GM23248 (cell line): ENCODE results near the gene HECTD4. TPM values are rescaled to one million over a fixed set of nuclear protein-coding genes. Genes with fewer than 3 reads are reported as not detected.

ENCODE experiments used
- DNase-seq: peaks from one replicate; pipeline ENCODE4 v3.0.0-alpha.2; 2015
- H2AFZ ChIP-seq: fragments of 200-600 bp; sonication (generic); 2 replicates; pipeline ENCODE4 v1.6.1; 2016; ENCODE audit warnings: antibody characterized with exemption
- H3F3A ChIP-seq: fragments of 200-600 bp; sonication (generic); 2 replicates; pipeline ENCODE4 v1.6.1; 2016; ENCODE audit warnings: mild to moderate bottlenecking, antibody characterized with exemption, mixed run types; ENCODE audit not compliant: insufficient read depth
- H3K27ac ChIP-seq: fragments of 200-600 bp; sonication (generic); 2 replicates; pipeline ENCODE4 v1.5.1; 2016; ENCODE audit warnings: mild to moderate bottlenecking
- H3K27me3 ChIP-seq: fragments of 200-600 bp; sonication (generic); replicated peaks from 2 replicates; pipeline ENCODE4 v1.6.1; 2016; ENCODE audit warnings: mild to moderate bottlenecking; ENCODE audit not compliant: insufficient read depth
- H3K36me3 ChIP-seq: fragments of 200-600 bp; sonication (generic); 2 replicates; pipeline ENCODE4 v1.6.1; 2016; ENCODE audit warnings: low read depth, mild to moderate bottlenecking
- H3K4me1 ChIP-seq: fragments of 200-600 bp; sonication (generic); 2 replicates; pipeline ENCODE4 v1.6.1; 2016; ENCODE audit warnings: mild to moderate bottlenecking; ENCODE audit not compliant: insufficient read depth
- H3K4me2 ChIP-seq: fragments of 200-600 bp; sonication (generic); one replicate; pipeline ENCODE4 v1.6.1; 2016; ENCODE audit warnings: mild to moderate bottlenecking; ENCODE audit not compliant: unreplicated experiment
- H3K4me3 ChIP-seq: fragments of 200-600 bp; sonication (generic); 2 replicates; pipeline ENCODE4 v1.5.1; 2016; ENCODE audit warnings: mild to moderate bottlenecking
- H3K79me2 ChIP-seq: fragments of 200-600 bp; sonication (generic); 2 replicates; pipeline ENCODE4 v1.6.1; 2016; ENCODE audit warnings: mild to moderate bottlenecking; ENCODE audit not compliant: insufficient read depth
- H3K9ac ChIP-seq: fragments of 200-600 bp; sonication (generic); 2 replicates; pipeline ENCODE4 v1.6.1; 2016; ENCODE audit warnings: mild to moderate bottlenecking
- H3K9me2 ChIP-seq: fragments of 200-600 bp; sonication (generic); 2 replicates; pipeline ENCODE4 v1.6.1; 2016; ENCODE audit warnings: mixed run types, mild to moderate bottlenecking, moderate library complexity; ENCODE audit not compliant: insufficient read depth
- H3K9me3 ChIP-seq: fragments of 200-600 bp; sonication (generic); one replicate; pipeline ENCODE4 v1.6.1; 2017; ENCODE audit warnings: low read depth
- H4K20me1 ChIP-seq: fragments of 200-600 bp; sonication (generic); 2 replicates; pipeline ENCODE4 v1.6.0; 2016; ENCODE audit not compliant: insufficient read depth
- EZH2 ChIP-seq: fragments of 200-600 bp; sonication (generic); IDR thresholded peaks from 2 replicates; pipeline ENCODE4 v1.6.1; 2018; ENCODE audit warnings: antibody characterized with exemption, mild to moderate bottlenecking; ENCODE audit not compliant: insufficient read depth, poor library complexity, severe bottlenecking
- EZH2phosphoT487 ChIP-seq: fragments of 200-600 bp; sonication (generic); IDR thresholded peaks from 2 replicates; pipeline ENCODE4 v1.6.1; 2018; ENCODE audit warnings: antibody characterized with exemption, moderate library complexity, mild to moderate bottlenecking, low read depth; ENCODE audit not compliant: insufficient read depth
- WGBS, 2 experiments: methylation state at CpG; one replicate each; pipeline ENCODE4 v1.1.6; 2015 to 2017; ENCODE audit warnings: low lambda C conversion rate in 2 of 2, low coverage in 1 of 2; ENCODE audit errors: missing lambda C conversion rate in 2 of 2; 5-methylcytosine and 5-hydroxymethylcytosine counted together
- in situ Hi-C: fragments of 300-500 bp; cut with MboI; formaldehyde crosslinking; loops from 2 replicates; pipeline ENCODE4 v1.15.0; 2020
- polyA plus RNA-seq: library from polyadenylated mRNA; unstranded; fragments of >200 nt; fragmentation: Nextera tagmentation; extraction: Ambion mirVana; gene quantifications from 2 replicates; pipeline ENCODE4 v1.2.1, GENCODE V29; 2016
- total RNA-seq: library from RNA; depleted of rRNA; stranded (reverse); fragments of >200 nt; shearing (Covaris generic); gene quantifications from 2 replicates; pipeline ENCODE4 v1.2.3, GENCODE V29; 2014

The HECTD4 gene
- total and polyA plus RNA-seq, 2 experiments from 2014 or later, result 7.5 to 8.9 TPM

DNA sequence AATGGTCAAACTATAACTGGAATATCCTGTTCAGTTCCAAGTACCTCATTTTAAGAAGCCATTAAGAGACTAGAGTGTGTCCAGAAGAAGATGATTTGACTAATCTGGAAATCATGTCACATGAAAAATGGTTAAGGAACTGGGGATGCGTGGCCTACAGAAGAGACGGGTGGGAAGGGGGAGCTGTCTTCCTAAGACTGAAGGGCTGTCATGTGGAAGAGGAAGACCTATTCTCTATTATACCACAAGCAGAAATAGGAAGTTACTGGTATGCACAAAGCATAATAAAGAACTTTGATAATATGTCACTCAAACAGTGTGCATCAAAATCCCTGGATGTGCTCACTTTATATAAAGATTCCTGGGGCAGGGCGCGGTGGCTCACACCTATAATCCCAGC, 50.3 kb downstream of the HECTD4 start:
- 96 to 98% methylated on average over 4 of the region's 4 CpGs for WGBS, 2 experiments
- in situ Hi-C loops, result no loop called here
- Histone ChIP-seq H3K36me3 (no peaks in the 10 kb centered on the region), H3K79me2 (peaks cover 81% of the 10 kb centered on the region), H3K27ac (no peak overlapping the region), H3F3A (peaks cover 4% of the 10 kb centered on the region; the same call in 1 of the 2 replicates), H4K20me1 (no peaks in the 10 kb centered on the region; the same call in 1 of the 2 replicates), H3K4me2 (no peak overlapping the region), H3K27me3 (no peaks in the 10 kb centered on the region), H3K9ac (no peak overlapping the region), H3K4me1 (no peaks in the 10 kb centered on the region), H3K9me2 (no peaks in the 10 kb centered on the region), H3K9me3 (no peaks in the 10 kb centered on the region), H3K4me3 (no peak overlapping the region), H2AFZ (no peak overlapping the region)
- no peak for DNase-seq
- no peak for TF ChIP-seq EZH2
- no peak for TF ChIP-seq EZH2phosphoT487

DNA sequence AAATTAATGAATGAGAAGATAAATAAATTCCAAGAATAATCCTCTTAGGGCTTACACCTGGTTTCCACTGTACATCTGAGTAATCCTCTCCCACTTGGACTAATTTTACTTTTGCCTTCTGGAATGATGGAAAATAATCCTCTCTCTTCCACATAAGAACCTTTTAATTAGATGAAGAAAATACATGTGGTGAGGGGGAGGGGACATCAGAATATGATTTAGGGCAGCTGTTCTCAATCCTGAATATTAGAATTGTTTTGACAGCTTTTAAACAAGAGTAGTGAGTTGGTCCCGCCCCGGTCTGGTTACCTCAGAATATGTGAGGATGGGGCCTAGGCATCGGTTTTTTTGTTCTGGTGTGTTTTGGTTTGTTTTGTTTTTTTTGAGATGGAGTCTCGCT, 51.5 kb downstream of the HECTD4 start:
- Histone ChIP-seq H3K9ac (no peak overlapping the region), H3K9me3 (no peaks in the 10 kb centered on the region), H3K4me1 (no peaks in the 10 kb centered on the region), H4K20me1 (no peaks in the 10 kb centered on the region; the same call in 1 of the 2 replicates), H3K27me3 (no peaks in the 10 kb centered on the region), H3K27ac (no peak overlapping the region), H3K9me2 (no peaks in the 10 kb centered on the region), H3K4me3 (no peak overlapping the region), H3K79me2 (peaks cover 88% of the 10 kb centered on the region), H3K36me3 (no peaks in the 10 kb centered on the region), H2AFZ (no peak overlapping the region), H3F3A (peaks cover 4% of the 10 kb centered on the region; the same call in 1 of the 2 replicates), H3K4me2 (no peak overlapping the region)
- no peak for DNase-seq
- in situ Hi-C loops, result no loop called here
- TF ChIP-seq EZH2, result no peak
- TF ChIP-seq EZH2phosphoT487, result no peak
- 44 to 55% methylated on average over 4 of the region's 4 CpGs for WGBS, 2 experiments

DNA sequence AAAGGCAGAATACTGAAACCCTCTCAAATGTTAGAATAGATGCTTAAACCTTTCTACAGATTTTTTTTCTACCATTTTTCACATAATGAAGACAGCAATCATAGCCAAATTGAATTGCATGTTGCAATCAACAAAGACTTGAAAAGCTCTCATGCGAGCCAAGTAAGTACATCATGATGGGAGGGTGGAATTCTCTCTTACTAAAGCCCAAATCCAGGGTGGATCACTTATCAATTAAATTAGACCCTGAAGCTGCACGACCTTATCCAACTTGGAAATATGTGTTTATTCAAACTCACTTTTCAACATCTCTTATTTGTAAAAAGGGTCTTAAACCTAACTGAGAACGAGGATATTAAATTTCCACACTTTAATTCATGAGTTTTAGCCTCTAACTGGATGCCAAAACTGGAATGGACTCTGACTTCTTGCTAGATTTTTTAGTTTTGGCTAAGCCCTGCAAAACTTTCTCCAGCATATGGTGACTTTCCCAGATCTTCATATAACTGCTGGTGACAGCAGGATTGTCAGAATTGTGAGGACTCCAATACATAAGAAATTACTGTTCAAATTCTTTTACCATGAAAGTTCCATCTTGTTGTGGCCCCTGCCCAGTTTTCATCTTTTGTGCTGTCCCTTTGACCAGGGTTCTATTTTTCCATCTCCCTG, 53.6 kb downstream of the HECTD4 start:
- Histone ChIP-seq H3K9ac (no peak overlapping the region), H2AFZ (no peak overlapping the region), H3K9me3 (no peaks in the 10 kb centered on the region), H4K20me1 (no peaks in the 10 kb centered on the region; the same call in 1 of the 2 replicates), H3K4me2 (no peak overlapping the region), H3K4me3 (no peak overlapping the region), H3K9me2 (no peaks in the 10 kb centered on the region), H3K36me3 (no peaks in the 10 kb centered on the region), H3K4me1 (no peaks in the 10 kb centered on the region), H3F3A (peaks cover 4% of the 10 kb centered on the region; the same call in 1 of the 2 replicates), H3K27me3 (no peaks in the 10 kb centered on the region), H3K27ac (no peak overlapping the region), H3K79me2 (peaks cover 86% of the 10 kb centered on the region)
- DNase-seq, result peak; percentile 28
- 23 to 42% methylated on average over 3 of the region's 3 CpGs for WGBS, 2 experiments
- TF ChIP-seq EZH2, result no peak
- in situ Hi-C loops, result no loop called here

DNA sequence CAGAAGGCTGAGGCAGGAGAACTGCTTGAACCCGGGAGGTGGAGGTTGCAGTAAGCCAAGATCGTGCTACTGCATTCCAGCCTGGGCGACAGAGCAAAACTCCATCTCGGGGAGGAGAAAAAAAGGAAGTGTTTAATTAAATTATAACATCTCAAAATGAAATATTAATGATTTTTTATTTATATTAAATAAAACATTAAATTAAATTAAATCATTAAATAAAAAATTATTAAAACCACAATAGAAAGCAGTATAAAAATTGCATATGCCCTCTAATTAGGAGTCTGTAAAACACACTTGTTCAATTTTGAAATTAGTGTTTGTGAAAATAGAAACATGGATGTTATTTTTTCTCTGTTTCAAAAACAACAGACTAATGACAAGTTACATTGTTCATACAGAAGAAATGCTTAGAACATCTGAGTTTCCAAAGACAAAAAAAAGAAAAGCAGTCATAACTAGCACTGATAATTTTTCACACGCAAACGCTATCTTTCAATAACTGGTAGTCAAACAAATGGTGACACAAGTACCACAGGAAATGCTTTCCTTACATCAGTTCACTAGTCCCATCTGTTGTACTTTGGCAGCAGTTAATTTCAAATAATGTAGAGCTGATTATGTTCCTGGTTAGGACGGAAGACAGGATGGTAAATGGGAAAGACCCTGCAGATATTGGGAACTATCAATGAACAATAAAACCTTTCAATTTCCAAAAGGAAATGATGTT, 54.9 kb downstream of the HECTD4 start:
- H4K20me1 ChIP-seq, result no peaks in the 10 kb centered on the region
- H3K36me3 ChIP-seq, result no peaks in the 10 kb centered on the region
- no peaks in the 10 kb centered on the region for H3K9me2 ChIP-seq
- H3K4me3 ChIP-seq, result no peak overlapping the region
- H2AFZ ChIP-seq, result no peak overlapping the region
- TF ChIP-seq EZH2phosphoT487, result no peak
- no peak for TF ChIP-seq EZH2
- no peaks in the 10 kb centered on the region for H3K9me3 ChIP-seq
- in situ Hi-C loops, result no loop called here
- peaks cover 9% of the 10 kb centered on the region; the same call in 1 of the 2 replicates for H3F3A ChIP-seq
- no peaks in the 10 kb centered on the region for H3K27me3 ChIP-seq
- H3K9ac ChIP-seq, result no peak overlapping the region
- H3K4me1 ChIP-seq, result peaks cover 9% of the 10 kb centered on the region
- no peak overlapping the region for H3K4me2 ChIP-seq
- no peak for DNase-seq
- peaks cover 83% of the 10 kb centered on the region for H3K79me2 ChIP-seq
- 64 to 71% methylated on average over 7 of the region's 7 CpGs for WGBS, 2 experiments
- H3K27ac ChIP-seq, result no peak overlapping the region
